GM18858 (cell line): ENCODE results near the gene USP25.

Experiments used
- ATAC-seq: cut with Tn5 transposase; IDR thresholded peaks from one replicate; pipeline ENCODE4 v1.9.1; 2021; ENCODE audit not compliant: unreplicated experiment

USP25 gene

GRCh38 chr21:15729674-15730483 is at the start of gene USP25:
Gene USP25, plus strand, starts transcription at chr21:15729982. Its CDS starts 412 bp downstream, at chr21:15730394.
- peak; percentile 42 for ATAC-seq

GRCh38 chr21:15682186-15682895 is 47.4 kb upstream of the USP25 start:
- no peak for ATAC-seq

GRCh38 chr21:15682977-15683376 is 46.8 kb upstream of the USP25 start:
- ATAC-seq: no peak

DNA sequence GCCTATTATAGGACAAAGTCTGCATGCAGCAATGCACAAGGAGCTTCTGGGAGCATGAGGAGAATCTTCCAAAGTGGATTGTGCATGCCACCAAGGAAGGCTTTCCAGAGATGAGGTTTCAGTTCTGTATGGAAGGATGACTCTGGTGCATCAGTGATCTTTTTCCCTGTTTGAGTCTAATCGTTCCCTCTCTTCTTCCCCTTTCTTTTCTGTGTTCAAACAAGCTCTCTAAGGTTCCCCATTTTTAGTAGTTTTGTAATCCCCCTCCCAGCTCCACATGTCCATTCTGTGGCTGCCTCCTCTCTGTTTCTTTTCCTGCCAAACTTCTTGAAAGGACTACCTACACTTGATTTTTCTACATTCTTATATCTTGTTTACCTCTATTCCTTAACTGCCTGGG is 43.3 kb upstream of the USP25 start:
- no peak for ATAC-seq

GRCh38 chr21:15687208-15687607 is 42.6 kb upstream of the USP25 start:
- no peak for ATAC-seq

DNA sequence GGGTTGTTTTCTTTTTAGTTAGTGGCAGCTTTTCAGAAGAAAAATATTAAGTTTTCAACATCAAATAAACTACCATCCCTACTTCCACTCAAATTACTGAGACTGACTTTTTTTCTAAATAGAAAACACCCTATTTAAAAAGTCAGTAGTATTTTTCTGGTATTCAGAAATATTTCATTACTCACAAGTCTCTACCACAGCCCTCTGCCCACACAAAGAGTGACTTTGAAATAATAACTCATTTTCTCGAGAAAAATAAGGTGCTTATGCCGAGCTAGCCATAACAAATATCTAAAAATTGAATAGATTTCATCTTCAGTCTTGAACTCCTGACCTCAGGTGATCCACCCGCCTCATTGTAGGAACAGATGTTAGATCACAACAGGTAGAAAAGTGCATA is 41.8 kb upstream of the USP25 start:
- no peak for ATAC-seq

GRCh38 chr21:15688809-15689208 is 41.0 kb upstream of the USP25 start:
- no peak for ATAC-seq

DNA sequence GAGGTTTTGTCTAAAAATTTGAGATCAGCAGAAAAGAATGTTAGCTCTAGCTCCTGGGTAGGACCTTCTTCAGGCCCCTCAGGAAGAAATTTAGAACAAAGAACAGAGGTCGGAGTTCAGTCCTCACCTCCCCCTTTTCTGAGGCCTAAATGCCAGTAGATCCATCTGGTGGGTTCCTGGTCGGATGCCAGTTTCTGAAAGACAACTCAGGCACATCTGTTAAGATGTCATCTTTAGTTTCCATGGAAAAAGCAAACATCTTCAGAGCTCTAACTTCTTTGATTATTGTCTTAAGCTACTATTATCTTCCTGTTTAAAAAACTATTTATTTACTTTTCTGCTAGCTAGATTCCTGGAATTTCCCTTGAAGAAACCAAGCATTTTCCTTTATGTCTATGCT is 37.1 kb upstream of the USP25 start:
- ATAC-seq: no peak

DNA sequence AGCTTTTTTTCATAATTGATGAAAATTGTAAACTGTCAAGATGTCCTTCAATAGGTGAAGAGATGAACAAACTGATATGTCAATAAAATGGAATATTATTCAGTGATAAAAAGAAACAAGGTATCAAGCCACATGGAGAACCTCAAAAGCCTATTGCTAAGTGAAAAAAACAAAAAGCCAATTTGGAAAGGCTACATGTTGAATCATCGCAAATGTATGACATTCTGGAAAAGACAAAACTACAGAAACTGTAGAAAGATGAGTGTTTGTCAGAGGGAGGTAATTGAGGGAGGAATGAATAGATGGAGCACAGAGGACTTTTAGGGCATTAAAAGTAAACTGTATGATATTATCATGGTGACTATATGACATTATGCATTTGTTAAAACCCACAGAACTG is 34.5 kb upstream of the USP25 start:
- no peak for ATAC-seq

- no peak for ATAC-seq
Observed at GRCh38 chr21:15701830-15702229, 28.0 kb upstream of the USP25 start.

DNA sequence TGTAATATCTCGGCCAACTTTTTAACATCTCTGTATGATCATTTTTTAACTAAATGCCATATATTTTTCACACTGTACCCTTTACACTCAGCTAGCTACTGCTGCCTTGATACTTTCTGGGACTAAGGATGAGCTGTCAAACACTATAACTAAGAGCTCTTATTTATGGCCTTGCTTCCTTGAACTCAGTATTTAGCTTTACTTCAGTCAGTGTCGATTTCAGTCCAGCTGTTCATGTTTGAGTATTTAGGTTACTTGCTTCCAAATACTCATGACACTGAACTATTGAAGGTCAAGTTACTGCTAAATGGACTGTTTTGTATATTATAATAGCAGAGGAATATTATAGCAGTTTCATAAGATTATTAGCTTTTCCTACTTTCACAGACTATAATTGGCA is 25.9 kb upstream of the USP25 start:
- no peak for ATAC-seq

GRCh38 chr21:15706696-15707095 is 23.1 kb upstream of the USP25 start:
- no peak for ATAC-seq

DNA sequence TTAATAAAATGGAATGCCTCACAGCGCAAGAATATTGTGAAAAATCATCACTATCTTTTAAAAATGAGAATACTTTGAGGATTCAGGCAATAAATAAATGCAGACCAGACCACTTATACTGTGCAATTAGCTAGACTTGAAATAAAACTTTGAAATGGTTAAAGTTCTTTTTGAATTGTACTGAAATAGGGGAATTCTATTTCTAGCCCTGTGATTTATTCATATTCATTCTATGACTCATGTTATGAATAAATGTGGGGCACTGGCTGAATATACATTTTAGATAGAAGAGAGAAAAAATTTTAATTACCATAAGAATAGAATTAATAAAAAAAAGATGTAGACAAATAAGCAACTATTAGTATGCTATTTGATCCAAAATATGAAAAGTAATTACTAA is 16.4 kb upstream of the USP25 start:
- no peak for ATAC-seq

- ATAC-seq: no peak
Observed at GRCh38 chr21:15718711-15719110, 11.1 kb upstream of the USP25 start.

DNA sequence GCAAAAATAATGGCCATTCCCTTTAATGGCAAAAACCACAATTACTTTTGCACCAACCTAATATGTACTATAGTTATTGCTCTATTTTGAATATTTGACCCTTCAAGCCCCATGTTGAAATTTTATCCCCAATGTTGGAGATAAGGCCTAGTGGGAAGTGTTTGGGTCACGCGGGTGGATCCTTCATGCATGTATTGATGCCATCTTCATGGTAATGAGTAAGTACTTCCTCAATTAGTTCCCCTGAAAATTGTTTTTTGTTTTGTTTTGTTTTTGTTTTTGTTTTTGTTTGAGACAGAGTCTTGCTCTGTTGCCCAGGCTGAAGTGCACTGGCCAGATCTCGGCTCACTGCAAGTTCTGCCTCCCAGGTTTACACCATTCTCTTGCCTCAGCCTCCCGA is 9.8 kb upstream of the USP25 start:
- no peak for ATAC-seq

GRCh38 chr21:15722591-15723324 is 7.0 kb upstream of the USP25 start:
- ATAC-seq: no peak

DNA sequence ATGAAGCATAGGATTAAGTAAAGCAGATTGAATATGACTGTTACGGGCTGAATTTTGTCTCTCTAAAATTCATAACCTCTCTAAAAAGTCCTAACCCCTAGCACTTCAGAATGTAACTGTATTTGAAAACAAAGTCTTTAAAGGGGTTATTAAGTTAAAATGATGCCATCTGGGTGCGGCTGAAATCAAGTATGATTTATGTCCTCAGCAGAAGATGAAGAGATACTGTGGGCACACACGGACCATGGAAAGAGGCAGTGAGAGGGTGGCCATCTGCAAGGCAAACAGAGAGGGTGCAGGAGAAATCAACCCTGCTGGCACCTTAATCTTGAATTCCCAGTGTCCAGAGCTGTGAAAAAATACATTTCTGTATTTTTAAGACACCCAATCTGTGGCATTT is 3.8 kb upstream of the USP25 start:
- no peak for ATAC-seq

GRCh38 chr21:15728046-15728445 is 1.7 kb upstream of the USP25 start:
- no peak for ATAC-seq

GRCh38 chr21:15729346-15729673 is 472 bp upstream of the USP25 start:
- no peak for ATAC-seq

DNA sequence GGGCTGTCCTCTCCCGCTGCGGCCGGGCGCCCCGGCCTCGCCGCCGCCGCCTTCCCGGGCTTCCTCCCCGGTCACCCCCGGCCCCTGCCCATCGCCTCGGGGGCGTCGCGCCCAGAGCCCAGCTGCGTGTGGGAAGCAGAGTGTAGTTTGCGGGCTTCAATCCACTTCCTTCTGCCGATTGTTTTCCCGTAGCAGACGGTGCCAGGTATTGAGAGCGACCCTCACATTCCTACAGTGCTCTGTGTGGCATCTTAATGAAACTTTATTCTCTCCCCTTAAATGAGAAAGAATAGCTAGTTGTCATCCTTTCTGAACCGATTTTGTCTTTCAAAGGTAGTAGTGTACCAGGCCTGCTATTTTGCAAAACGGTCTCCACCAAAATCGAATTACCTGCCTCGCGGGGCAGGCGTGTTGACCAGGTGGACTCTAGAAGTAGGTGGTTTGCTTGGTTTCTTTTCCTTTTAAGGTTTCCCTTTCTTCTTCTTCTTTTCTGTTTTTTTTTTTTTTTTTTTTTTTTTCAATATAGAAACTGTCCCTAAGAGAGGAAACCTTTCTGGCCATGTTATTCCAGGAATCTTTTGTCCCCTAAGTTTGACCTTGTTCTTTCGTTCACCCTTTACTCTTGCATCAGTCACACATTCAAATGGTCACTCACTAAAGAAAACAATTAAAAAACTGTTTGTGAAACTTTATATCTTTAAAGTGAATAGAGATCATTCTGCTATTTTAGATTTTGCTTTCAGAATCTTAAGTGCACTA is 881 bp downstream of the USP25 start:
- no peak for ATAC-seq

DNA sequence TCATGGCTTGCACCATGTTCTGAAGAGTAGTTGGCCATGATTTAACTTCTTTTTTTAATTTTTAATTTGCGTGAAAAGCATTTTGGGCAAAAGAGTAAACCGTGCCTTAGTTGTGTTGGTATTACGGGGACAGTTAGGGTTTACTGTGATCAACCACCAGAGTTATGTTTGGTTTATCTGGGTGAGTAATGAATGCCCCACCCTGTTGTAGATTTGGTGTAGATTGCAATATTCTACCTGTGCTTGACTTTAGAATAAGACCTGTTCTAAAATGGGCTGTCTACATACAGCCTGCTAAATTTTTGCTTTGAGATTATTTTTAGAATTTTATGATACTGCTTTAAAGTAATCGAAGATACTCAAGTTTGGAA is 1.4 kb downstream of the USP25 start:
- no peak for ATAC-seq
